T-helper 2 cell (primary cell): ENCODE results near the gene CASZ1.

Experiments
- DNase-seq, 5 experiments: peaks; one replicate each; pipeline versions ENCODE4 v3.0.0 to v3.0.0-alpha.2; 2012 to 2022

CASZ1 gene

DNA sequence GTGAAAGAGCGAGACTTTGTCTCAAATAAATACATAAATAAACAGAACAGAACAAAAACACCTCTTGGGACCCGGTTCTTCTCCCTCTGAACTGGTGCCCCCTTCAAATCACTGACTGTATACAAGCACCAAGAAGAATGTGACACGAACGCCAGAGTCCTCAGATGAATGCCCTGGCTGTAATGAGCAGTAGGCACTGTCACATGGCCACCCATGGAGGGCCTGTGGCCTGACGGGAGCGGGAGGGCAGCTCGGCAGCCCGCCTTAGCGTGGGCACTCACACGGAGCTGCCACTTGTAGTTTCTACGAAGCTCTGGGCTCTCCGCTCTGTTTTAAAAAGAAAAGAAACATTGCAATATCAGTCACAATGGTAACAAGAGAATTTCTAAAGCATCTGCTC is 175.7 kb downstream of the CASZ1 start:
- no peak for DNase-seq

DNA sequence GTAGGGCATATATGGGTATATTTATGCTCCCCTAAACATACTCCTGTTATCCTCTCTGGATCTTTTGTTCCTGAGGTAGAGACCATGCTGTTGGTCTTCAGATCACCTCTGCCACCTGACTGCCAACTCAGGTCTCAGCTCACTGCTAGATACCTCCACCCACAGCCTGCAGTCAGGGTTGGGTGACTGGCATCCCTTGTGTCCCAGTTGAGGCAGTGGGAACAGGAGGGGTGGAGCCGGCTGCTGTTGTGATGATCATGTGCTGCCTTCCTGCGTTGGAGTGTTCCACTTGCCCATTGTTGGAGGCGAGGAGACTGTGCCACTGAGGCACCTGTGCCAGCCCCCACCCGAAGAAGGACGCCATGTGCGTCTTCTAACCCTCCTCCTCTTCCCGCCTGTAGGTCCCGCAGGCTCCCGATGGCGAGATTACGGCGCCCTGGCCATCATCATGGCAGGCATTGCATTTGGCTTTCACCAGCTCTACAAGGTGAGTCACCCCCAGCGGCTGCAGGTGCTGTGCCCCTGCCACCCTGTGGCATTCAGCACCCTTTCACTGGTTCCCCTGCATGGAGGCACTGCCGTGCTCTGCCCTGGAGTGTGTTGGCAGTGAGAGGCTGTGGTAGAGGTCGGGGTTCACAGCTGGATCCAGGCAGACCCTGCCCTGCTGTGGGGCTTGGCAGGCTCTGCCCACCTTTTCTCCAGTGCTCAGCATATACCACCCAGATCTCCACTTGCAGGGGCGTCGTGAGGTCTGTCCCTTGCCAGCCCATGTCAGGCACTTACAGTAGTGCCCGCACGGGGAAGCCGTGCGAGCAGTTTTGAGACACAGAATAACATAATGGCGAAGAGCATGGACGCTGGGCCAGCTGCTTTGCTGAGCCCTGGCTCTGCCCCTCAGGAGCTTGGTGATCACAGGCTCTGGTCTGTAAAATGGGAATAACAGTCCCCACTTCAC is 178.2 kb downstream of the CASZ1 start:
- no peak for DNase-seq

DNA sequence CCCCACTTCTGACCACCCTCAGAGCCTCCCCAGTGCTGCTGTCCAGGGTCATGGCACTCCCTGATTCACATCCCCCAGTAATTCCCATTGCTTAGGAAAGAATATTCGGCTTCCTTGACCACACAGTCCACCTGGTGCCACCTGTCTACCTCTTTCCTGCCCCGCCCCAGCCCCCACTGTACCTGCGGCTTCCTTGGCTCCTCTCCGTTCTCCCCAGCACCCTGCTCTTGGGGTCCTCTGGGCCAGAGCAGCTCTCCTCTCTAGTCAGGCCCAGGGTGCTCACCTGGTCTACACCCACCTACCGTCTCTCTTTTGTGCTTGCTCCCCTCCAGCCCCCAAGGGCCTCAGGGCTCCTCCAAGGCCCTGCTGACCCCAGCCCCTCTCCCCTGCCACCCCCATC is 179.1 kb downstream of the CASZ1 start:
- no peak for DNase-seq

DNA sequence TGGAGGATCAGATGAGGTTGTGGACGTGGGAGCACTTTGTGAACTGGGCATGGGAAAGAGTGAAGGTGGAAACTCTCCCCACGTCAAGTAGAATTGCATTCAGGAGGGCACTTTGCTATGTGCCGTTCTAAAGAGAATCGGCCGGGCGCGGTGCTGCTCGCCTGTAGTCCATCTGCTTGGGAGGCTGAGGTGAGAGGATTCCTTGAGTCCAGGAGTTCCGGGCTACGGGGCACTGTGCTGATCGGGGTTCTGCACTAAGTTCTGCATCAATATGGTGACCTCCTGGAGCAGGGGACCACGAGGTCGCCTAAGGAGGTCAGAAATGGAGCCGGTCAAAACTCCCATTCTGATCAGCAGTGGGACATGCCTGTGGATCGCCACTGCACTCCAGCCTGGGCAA is 179.8 kb downstream of the CASZ1 start:
- no peak for DNase-seq

DNA sequence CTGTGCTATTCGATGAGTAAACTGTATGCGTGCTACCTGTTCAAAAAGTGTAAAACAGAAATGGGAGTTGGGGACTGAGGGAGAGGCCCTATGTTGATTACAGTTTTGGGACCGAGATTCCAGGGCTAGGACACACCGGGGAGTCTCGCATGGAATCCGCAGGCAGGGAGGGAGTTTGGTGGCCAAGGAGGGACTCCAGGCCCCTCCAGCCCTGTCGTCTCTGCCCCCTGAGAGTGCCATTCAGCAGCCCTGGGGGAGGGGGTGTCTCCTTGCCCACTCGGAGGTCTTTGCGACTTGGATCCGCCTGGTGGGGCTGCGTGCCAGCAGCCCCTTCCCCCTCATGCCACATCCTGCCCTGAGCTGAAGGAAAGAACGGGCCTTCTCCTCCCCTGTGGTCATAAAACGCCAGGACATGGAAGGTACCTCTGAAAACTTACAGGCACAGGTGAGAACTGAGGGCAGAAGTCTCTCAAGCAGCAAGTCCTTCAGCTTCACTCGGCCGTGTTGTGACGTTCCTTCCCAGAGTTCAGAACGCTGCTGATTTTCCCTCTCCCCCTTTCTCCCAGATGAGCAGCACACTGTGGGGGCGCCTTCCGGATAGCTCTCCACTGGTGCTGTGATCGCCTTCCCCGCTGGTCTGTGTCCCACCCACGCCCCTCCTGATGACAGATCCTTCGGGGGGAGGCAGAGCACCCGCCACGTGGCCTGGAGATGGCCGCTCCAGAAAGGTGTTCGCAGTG is 180.3 kb downstream of the CASZ1 start:
- no peak for DNase-seq

DNA sequence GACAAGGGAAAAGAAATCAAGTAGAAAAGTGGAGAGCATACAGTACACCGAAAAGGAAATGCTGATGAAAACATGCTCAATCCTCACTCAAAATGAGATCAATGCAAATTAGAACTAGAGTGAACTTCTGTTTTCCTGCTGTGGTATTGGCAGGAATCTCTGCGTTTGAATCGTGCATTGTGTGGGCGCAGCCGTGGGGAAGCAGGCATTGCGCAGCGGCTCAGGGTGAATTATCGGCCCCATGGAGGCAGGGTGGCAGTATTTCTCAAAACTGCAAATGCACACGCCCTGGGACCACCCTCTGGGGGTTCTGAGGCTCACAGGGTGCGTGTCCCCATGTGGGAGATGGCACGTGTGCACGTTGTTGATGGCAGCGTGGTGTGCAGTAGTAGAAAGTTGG is 181.1 kb downstream of the CASZ1 start:
- DNase-seq = no peak

DNA sequence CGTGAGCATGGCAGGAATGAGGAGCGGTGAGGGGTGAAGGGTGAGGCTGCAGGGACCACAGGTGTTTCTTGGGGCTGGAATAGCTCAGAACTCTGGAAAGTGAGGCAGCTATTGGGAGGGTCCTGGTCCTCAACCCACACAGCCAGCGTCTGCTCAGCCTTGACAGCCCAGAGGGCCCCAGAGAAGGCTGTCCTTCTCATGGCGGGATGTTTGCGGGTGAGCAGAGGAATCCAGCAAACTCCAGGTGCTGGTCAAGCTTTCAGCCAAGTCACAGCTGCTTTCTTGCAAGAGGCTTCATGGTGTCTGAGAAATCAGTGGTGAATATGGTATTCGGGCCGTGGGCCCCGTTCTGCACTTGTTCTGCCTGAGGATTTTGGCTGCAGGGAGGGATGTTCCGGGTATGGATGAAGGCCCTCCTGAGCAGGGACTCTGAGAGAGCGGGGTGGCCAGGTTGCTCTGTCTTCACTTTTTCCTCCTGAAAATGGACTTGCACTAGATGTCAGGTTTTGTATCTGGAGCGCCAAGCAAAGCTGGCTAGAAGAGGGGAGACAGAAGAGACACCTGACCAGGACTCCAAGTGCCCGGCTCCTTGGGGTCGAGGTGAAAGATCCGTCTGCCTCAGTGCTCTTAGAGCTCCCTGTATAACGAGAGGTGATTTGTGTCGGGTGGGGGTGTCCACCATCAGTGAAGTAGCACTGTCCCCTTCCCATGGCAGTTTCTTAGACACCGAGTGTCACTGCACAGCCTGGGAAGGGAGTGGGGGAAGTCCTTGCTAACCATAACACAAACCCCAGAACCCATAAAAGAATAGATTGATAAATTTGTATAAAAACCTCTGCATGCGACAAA is 181.8 kb downstream of the CASZ1 start:
- no peak for DNase-seq

DNA sequence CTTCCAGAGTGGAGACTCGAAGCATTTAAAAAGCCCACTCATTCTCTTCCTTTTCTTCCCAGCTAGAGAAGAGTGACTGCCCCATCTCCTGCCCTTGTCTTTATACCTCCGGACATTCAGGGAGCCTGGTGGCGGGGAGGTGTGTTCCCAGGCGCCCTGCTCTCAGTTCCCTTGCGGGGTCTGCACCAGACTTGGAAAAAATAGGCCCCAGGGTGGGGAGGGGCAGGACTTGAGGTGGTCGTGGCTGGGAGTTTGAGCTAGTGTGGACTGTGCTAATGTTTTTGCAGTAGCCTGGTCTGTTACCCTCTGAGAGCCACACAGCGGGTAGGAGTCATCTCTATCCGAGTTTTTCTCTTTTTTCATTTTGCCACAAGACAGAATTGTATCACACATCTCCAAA is 182.6 kb downstream of the CASZ1 start:
- DNase-seq = no peak

DNA sequence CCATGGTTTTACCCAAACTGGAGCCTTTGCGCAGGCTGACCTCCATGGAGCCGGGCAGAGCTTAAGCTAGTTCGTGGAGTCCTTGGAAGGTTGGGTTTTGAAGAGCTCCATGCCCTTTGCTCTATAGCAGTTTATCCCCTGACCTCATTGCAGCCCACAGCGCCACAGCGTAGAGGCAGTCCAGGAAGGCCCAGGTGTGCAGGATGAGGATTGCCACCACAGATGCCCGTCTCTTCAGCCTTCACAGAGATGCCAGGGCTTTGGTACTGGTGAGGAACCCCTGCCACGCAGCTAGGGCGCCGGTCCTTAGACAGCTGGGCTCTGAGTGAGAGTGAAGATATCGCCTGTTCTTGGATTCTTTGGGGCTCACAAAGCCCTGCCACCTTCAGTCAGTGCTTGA is 183.1 kb downstream of the CASZ1 start:
- DNase-seq = no peak

DNA sequence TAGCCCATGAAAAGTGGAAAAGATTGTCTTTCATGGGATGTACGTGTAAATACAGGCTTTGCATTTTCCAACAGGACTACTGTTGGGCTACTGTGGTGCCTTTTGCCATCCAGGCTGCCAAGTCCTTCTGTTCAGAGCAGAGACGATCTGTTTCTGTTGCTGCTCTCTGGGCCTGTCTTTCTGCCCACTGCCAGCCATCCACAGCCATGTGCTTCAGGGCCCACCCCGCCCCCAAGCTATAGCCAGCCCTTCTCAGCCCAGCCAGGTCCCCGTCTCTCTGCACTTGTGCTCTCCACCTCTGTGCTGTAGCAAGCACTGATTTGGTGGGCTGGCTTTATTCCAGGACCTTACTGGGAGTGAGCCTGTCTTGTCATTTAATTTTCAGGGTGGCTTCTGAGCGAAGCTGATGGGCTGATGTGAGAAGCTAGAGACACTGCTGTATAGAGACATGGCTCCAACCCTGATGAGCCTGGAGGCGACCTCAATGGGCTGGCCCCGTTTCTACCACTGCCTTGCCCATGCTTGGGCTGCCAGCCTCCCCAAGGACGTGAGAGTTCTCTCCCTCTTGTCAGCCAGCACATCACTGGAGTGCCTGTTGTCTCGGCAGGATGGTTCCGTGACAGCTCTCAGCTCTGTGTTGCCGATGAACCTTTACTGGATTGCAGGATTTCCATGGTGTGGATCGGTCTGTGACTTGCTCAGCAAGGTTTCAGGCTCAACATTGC is 183.8 kb downstream of the CASZ1 start:
- DNase-seq = no peak

DNA sequence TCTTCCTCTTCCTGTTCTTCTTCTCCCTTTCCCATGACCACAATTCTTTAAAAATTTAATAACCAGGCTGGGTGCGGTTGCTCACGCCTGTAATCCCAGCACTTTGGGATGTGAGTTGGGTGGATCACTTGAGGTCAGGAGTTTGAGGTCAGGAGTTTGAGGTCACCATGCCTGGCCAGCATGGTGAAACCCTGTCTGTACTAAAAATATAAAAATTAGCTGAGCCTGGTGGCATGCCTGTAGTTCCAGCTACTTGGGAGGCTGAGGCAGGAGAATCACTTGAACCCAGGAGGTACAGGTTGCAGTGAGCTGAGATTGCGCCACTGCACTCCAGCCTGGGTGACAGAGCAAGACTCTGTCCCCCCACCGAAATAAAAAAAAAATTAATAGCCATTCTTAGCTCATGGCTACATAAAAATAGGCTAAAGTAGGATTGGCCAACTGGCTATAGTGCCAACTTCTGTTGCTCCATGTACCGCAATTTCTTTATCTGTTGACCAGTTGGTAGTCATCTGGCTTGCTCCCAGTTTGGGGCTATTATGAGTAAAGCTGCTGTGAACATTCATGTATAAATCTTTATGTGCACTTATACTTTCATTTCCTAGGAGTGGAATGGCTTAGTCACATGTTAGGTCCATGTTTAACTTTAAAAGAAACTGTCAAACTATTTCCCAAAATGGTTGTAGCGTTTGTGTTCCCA is 185.4 kb downstream of the CASZ1 start:
- no peak for DNase-seq

DNA sequence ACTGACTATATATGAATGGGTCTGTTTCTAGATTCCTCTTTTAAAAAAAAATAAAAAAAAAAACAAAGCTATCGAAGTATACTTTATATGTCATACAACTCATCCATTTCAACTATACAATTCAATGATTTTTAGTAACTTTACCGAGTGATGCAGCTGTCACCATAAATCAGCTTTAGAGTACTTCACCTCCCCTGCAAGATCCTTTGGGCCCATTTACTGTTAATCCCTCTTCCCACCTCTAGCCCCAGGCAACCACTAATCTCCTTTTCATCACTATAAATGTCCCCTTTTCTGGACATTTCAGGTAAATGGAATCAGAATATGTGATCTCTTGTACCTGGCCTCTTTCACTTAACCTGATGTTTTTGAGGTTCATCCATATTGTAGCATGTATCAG is 187.8 kb downstream of the CASZ1 start:
- DNase-seq = no peak

DNA sequence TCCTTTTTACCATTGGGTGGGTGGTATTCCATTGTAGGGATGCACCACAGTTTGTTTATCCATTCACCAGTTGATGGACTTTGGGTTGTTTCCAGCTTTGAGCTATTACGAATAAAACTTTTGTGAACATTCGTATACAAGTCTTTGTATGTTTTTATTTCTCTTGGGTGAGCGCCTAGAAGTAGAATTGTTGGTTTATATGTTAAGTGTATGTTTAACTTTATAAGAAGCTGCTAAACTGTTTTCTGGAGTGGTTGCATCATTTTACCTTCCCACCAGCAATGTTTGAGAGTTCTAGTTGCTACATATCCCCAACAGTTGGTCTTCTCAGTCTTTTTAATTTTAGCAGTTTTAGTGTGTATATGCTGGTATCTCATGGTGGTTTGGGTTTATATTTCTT is 189.2 kb downstream of the CASZ1 start:
- no peak for DNase-seq

DNA sequence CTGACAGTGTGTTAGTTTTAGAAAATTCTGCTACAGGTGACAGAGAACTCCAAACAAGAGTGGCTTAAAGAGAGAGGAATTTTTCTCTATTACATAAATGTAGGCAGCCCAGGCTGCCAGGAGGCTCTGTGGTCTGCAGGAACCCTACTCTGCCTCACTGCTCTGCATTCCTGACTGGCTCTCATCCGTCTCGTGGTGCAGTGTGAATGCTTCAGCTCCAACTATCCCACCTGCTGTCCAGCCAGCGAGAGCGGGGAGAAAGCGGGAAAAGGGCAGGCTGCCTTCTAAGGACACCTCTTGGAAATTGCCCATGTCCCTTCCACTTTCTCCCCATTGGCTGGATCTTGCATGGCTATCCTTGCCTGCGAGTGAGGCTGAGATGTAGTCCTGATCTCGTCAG is 190.4 kb downstream of the CASZ1 start:
- DNase-seq = no peak

DNA sequence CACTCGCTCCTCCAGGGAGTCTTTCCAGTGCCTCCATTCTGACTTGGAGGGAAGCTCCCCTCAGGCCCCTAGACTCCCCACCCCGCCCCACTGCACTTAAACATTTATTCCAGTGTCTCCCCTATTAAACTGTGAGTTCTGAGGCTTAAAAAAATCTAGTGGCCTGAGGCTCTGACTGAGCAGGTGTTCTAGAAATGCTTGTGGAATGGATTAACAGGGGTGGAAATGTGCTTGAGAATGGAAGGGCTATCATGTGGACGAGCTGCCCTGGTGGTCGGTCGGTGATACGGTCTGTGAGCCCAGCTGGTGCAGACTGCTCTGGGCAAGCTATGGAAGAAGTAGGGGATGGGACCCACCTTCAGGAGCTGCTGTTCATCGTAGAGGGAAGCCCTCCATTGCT is 191.5 kb downstream of the CASZ1 start:
- DNase-seq = no peak

DNA sequence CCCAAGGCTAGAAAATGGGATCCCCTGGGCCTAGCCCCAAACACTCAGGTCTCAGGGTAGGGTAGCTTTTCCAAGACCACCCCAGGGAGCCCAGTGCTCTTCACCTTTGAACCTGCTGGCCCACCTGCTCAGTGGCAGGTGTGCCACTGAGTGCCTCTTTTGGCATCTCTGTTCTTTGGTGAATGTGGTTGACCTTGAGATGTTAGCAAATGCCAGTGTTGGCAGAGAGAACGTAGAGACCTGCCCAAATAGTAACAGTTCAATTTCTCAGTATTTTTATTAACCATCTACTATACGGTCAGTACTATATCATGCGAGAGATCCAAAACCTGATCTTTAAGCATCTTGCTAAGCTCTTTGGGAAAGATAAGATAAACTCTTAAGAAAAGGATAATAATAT is 193.5 kb downstream of the CASZ1 start:
- DNase-seq = no peak

DNA sequence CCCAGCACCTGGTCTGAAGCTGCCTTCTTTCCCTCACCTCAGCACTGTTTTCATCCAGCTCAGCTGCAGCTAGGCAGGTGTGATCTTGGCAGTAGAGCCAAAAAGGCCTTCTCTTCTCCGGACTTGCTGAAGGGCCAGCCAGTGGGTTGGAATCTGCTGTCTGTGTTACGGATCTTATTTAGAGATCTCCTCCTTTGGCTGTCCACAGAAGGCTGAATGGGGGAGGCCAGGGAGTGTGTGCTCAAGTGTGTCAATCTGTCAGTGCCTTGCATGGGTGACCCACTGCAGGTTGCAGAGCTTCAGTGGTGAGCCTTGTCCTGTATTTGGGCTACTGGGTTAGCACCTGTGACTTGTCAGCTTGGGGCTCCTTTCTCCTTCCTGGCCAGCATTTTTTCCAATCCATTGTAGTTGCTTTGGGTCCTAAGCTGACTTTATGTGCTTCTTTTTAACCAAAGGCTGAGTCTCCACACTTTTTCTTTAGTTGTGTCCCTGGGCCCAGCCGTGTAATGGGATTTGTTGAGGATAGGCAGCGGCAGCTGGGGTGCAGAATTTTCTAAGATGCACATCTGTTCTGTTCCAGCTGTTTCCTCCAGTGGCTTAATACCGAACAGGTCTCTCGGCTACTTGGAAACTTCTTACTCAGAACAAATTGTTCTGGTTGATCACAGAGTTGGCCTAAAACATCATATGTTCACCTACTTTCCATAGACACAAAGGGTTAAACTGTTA is 194.9 kb downstream of the CASZ1 start:
- DNase-seq = no peak

DNA sequence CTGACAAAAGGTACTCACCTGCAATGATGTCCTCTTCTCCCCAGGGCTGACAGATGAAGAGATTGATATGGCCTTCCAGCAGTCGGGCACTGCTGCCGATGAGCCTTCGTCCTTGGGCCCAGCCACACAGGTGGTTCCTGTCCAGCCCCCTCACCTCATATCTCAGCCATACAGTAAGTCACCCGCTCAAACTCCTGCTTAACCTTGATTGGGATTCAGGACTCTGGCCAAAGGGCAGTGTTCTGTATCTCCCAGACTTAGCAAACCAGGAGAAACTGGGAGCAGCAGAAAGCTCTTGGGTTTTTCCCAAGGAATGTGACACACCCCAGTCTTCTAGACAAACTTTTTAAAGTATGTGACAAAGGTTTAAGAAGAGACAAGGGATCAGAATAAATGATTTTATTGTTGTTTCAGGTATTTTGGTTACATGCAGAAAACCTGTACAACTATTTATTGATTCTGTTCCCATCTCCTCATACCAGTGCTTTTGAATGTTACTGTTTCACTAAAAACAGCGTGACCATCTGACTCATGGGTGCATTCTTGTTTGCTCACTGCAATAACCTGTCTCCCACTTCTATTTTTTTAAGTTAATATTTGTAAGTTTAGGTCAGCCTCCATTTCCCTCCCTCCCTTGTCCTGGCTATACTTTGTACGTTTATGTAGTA is 197.1 kb downstream of the CASZ1 start:
- no peak for DNase-seq

DNA sequence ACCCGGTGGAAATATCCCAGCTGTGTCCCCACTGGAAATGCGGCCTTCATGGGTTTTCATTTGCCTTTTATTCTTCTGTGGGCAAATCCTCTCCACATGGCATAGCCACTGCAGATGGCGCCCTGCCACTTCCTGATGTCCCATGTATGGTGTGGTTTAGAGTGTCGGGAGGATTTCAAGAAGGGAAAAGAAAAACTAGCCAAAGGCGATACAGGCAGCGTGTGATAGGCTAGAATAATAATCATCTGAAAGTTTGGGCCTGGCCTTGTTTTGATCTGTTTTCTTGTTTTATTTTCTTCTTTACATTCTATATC is 198.1 kb downstream of the CASZ1 start:
- DNase-seq = no peak

DNA sequence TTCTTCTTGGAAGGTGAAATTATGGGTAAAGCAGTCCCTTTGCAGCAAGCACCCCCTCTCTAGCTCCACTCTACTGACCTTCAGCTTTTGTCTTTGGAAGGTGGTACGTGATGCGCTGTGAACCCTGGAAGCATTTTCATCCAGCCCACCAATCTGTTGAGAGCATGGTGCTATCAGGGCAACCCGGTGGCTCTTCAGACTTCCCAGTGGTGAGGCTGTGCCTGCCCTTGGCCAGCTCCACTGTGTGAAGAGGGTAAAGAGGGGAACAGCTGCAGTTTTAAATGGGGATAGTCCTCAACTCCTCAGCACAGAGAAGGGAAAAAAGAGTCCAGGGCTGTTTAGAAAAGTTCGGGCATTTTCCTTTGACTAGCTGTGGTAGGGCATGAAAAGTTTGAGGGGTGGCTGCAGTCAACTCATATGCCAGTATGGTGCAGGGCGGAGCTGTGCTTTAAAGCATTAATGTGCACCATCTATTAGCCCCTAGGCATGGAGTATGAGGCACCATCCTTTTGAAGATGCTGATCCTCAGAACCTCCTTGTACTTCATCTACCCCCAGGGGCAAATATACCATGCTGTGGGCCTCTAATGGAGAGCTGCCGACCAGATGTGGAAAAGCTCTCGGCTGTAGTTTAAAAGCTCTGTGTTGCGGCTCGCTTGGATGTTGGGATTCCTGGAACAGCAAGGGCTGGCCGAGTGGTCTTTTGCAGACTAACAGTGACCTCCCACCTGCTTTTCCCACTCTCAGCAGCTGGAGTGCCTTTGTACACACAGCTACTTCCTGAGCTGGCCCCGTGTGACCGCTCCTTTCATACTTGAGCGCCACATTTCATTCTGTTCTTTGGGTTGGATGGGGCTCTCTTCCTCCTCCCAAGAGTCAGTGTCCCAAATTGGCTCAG is 198.7 kb downstream of the CASZ1 start:
- DNase-seq = no peak
